ENCODE results near the gene ISL2.
A peak's percentile ranks its signal among the peaks of the same experiment; 100 is the strongest.

The ISL2 gene

GRCh38 chr15:76328106-76328696, 8.4 kb upstream of the ISL2 start:
- DNase-seq: no peak

GRCh38 chr15:76328958-76329357, 7.6 kb upstream of the ISL2 start:
- DNase-seq: no peak

- DNase-seq: no peak
Measured at GRCh38 chr15:76330080-76330680, 6.4 kb upstream of the ISL2 start.

- no peak for DNase-seq
Measured at GRCh38 chr15:76332796-76333195, 3.8 kb upstream of the ISL2 start.

- DNase-seq: no peak
Measured at GRCh38 chr15:76333309-76333708, 3.3 kb upstream of the ISL2 start.

GRCh38 chr15:76333720-76334437, 2.7 kb upstream of the ISL2 start:
- no peak for DNase-seq

- no peak for DNase-seq
Measured at GRCh38 chr15:76334438-76335306, 1.9 kb upstream of the ISL2 start.

- no peak for DNase-seq
Measured at GRCh38 chr15:76335307-76336253, 993 bp upstream of the ISL2 start.

GRCh38 chr15:76337059-76337695, 604 bp downstream of the ISL2 start:
- DNase-seq: no peak

GRCh38 chr15:76337696-76338485, 1.3 kb downstream of the ISL2 start:
- DNase-seq: no peak

GRCh38 chr15:76338486-76339304, 2.1 kb downstream of the ISL2 start:
- no peak for DNase-seq

- peak; percentile 68 for DNase-seq
Measured at GRCh38 chr15:76339305-76340197, 3.0 kb downstream of the ISL2 start.

- DNase-seq: peak; percentile 72
Measured at GRCh38 chr15:76340198-76340802, 3.7 kb downstream of the ISL2 start.

- DNase-seq: peak; percentile 80
Measured at GRCh38 chr15:76340803-76341365, 4.3 kb downstream of the ISL2 start.

GRCh38 chr15:76341366-76342057, 4.9 kb downstream of the ISL2 start:
- no peak for DNase-seq

- no peak for DNase-seq
Measured at GRCh38 chr15:76342058-76342381, 5.4 kb downstream of the ISL2 start.

GRCh38 chr15:76342382-76343201, 6.0 kb downstream of the ISL2 start:
- DNase-seq: no peak

Data from activated CD8-positive, alpha-beta memory T cell treated with anti-CD3 and anti-CD28 coated beads, Interleukin-2, amount 50 U/mL, for 48 hours (primary cell).